Activated CD4-positive, CD25-positive, alpha-beta regulatory T cell (primary cell): ENCODE results near the gene H3-3A.
A peak's percentile ranks its signal among the peaks of the same experiment; 100 is the strongest.

ENCODE experiments used
- DNase-seq, 4 experiments: peaks; one replicate each; lab custom pipeline; 2025; lab: John Stamatoyannopoulos, UW

Gene H3-3A

DNA sequence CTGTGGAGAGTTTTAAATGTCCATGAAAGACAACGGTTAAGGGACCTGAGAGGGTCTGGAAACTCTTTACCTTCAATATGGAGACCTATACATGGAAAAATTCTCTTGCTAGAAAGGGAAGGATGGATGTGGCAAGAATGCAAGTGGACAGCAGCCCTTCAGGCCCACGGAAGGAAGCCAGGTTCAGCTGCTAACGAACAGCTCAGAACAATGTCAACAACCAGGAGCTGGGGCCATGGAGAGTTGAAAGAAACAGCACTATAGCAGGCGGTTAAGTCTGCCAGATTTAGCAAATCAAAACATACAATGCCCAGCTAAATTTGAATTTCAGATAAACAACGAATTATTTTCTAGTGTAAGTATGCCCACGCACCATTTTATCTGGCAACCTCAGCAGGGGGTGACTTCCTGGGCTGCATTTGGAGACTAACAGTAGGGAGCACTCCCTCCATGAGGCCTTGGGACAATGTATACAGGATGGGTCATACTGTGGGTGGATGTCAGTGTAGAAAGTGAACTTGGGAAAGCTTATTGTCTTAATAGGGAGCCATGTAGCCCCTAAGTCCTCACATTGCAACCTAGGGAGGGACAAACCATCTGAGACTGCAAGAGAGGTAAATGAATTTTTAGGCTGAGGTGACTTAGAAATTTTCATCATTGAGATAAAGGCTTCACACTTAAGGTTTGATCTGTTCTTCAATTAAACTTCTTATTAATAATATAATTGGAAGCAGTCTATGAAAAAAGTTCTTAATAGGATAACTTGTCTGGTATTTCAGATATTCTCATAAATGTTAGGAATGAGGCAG, 7.8 kb upstream of the H3-3A start:
- no peak for DNase-seq

- DNase-seq = no peak
Measured at GRCh38 chr1:226059709-226060108, 2.8 kb upstream of the H3-3A start.

DNA sequence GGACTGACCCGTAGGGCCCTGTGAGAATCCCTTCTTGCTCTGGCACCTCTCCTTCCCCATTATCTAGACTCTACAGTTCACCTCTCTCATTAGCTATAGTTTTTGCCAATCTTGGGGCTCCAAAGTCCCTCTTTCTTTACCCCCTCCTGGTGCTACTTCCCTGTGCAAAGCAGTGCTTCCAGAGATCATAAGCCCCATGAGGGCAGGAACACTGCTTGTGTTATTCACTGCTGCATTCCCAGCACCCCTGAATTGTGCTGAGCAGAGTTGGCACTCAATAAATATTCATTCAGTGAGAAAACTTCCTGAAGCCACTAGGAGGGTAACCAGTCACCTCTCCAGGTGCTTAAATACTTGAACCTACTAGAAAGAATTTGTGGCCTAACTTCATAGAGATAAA, 2.1 kb upstream of the H3-3A start:
- DNase-seq = no peak

DNA sequence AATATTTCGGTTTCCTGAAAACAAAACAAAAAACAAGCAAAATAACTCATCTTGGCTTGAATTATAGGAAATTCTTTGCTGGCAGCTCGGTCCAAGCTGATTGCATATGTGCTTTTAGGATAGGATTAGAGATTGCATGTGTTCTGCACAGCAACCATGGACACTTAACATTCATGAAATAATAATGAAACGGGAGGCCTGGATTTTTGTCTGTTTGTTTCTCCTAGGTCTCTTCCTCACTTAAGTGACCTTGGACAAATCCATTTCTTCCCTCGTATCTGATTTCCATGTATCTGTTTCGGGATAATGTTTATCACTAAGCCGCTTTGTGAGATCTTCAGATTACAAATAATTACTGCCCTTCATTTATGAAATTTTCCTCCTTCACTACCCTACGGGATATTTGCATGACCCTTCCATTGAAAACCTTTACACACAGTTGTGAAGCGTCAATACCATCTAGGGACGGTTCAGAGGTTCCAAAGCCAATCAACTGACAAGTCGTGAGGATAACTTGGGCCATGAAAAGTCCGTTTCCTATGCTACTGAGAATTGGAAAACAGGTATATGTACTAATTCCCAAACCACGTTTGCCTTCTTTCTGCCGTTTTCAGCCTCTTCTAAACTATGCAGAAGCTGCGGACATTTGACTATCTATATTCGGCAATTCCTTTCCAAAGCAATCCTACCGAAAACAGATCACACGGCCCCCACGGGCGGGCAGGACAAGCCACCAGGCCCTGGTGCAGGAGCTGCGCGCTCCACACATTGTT, 1.3 kb upstream of the H3-3A start:
- no peak for DNase-seq

- DNase-seq = peak in 2 of 4 experiments; percentile 40 to 84
Measured at GRCh38 chr1:226061841-226062557, 517 bp upstream of the H3-3A start.

DNA sequence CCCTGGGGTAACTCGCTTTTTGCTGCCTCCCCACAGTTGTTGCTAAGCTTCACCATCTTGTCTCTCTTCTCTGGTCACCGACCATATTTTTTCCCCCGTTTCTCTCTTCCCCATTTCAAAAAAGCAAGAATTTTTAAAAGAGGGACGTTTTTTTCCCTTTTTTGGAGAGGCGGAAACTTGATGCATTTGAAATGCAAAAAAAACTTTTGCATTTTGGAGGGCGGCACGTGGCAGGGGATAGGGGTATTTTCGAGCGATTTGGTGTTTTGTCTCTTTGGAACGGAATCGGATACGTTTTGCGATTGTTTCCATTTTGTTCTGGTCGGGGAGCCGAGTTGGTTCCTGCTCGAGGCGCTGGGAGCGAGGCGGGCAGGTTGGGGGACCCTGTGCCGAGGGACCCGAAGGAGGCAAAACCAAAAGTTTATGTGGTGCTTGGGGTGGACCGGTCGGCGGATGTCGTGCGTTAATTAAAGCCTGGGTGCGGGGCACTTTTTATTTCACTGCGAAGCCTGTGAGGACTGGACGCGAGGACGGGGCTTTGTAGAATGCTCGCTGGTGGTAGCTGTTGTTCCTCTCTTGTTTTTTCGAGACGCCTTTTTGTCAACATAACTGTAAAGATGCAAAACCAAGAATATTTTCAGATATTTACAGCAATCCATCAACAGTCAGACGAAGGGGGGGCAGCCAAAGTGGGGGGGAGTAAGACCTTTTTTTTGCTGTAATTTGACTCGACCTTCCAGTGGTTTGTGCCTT, 884 bp downstream of the H3-3A start:
- peak in 3 of 4 experiments; percentile 15 to 34 (median 28) for DNase-seq

GRCh38 chr1:226063977-226064815, 1.7 kb downstream of the H3-3A start:
- no peak for DNase-seq

DNA sequence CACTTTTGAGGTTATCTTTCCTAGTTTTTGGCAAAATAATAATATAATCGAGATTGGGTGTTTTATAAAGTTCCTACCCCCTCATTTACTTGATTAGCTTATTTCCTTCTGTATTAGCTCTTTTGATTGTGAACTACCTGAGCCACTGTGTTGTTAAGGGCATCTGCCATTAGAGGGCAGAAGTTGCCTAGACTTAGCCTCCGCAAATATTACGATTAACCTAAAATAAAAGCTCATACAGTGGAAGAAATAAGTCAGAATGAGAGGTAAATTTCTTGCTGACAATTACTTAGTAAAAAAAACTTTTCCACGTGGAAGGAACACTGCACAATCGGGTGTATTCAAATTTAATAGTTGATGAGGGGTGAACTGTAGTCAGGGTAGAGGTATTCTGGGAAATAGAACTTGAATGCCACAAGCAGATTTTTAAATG, 2.3 kb downstream of the H3-3A start:
- DNase-seq = no peak

DNA sequence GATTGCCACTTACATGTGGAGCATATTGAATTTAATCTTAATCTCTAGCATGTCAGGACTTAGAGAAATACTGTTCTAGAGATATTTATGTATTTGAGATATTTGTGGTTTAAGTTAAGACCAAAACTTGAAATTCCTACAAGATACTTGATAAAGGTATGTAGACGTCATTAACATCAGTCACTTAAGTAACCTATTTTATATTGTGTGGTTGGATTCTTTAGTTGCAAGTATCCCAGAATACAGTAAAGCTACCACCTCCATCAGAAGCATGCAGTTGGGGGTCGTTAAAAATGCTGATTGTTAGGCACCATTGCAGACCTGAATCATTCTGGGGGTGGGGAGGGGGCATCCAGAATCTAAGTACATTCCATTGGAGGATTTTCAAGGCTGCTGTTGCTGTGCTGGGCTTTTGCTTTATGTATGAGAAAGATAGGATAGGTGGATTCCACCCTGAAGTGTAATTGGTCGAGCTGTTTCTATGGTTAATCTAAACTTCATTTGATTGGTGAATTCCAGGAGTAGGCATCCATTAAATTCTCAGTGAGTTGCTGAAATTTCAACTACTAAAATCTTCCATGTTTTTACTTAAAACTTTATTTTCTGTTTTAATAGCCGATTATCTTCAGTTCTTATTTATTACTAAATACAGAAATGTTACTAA, 4.0 kb downstream of the H3-3A start:
- DNase-seq = no peak

DNA sequence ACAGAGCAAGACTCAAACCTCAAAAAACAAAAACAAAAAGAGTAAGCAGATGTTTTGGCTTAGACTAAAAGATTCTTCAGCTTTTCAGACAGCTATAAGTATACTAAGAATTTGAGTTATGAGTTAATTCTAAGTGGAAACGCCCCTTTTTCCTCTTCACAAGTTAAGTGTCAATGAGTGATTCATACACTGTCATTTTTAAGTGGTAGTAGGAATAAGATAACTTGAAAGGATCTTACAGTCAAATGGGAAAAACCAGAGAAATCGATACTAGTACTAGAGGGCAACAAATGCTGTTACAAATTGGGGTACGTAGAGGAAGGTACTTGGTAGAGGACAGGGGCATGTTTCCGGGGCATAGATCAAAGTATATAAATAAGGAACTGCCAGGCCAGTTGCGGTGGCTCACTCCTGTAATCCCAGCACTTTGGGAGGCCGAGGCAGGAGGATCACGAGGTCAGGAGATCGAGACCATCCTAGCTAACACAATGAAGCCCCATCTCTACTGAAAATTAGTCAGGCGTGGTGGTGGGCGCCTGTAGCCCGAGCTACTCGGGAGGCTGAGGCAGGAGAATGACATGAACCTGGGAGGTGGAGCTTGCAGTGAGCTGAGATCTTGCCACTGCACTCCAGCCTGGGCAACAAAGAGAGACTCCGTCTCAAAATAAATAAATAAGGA, 7.4 kb downstream of the H3-3A start:
- no peak for DNase-seq

DNA sequence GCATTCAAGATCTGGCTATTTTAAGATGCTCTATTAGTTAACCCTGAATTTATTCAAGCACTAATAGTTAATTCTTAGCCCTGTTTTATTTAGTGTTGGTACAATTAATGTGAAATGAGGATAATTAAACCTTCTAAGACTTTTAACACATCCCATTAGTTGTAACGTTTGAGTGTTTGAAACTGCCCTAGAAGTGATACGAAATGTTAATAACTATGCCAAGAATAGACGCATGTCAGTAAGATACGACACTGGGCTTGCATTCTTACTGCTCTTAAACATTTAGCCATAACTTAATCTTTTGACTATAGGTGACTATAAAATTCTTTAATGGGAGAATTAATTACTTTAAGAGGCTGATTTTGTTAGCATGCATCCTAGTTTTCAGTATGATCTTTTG, 9.8 kb downstream of the H3-3A start:
- no peak for DNase-seq

GRCh38 chr1:226073184-226073950, 10.9 kb downstream of the H3-3A start:
- no peak for DNase-seq

DNA sequence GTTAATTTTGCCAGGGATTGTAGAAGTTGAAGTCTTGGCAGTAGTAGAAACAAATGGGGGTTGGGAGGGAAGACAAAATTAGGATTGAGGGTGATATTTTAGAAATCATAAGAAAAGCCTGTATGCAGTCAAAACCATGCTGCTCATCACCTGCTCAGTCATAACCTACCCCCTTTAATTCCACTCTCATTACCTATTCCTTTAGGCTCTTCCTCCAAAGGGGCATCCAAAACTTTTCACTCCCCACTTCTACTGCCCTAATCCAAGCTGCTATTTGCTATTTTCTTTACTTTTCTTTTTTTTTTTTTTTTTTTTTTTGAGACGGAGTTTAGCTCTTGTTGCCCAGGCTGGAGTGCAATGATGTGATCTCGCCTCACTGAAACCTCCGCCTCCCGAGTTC, 11.5 kb downstream of the H3-3A start:
- no peak for DNase-seq

GRCh38 chr1:226076378-226076777, 13.9 kb downstream of the H3-3A start:
- no peak for DNase-seq

DNA sequence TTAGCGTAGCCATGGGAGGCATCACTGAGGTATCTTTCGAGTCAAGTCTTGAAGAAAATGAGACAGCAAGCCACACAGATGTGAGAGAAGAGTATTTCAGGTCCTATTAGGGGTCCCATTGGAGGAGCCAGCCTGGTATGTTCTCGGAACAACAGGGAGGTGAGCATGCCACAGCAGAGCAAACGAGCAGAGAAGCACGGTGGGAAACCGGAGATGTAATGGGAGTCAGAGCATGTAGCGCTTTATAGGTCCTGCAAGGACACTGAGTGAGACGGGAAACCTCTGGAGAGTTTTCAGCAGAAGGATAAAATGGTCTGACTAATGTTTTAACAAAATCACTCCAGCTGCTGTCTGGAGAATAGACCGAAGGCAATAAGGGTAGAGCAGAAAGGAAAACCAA, 15.9 kb downstream of the H3-3A start:
- no peak for DNase-seq

- DNase-seq = no peak
Measured at GRCh38 chr1:226082587-226082917, 20.0 kb downstream of the H3-3A start.

DNA sequence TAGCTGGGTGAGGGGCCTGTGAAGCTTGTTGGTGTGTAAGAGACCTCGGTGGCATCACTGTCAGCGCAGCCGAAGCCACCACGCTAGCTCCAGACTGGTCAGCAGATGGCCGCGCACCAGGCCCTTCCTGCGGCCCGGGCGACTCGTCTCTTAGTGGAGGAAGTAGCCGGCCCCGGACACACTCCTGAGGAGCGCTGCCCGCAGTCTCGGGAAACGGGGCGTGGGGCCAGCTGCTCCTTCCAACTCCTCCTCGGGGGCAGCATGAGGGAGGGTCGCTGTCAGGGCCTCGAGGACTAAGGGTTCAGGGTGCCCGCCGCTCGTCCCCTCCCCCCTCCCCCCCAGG, 20.4 kb downstream of the H3-3A start:
- DNase-seq = no peak

DNA sequence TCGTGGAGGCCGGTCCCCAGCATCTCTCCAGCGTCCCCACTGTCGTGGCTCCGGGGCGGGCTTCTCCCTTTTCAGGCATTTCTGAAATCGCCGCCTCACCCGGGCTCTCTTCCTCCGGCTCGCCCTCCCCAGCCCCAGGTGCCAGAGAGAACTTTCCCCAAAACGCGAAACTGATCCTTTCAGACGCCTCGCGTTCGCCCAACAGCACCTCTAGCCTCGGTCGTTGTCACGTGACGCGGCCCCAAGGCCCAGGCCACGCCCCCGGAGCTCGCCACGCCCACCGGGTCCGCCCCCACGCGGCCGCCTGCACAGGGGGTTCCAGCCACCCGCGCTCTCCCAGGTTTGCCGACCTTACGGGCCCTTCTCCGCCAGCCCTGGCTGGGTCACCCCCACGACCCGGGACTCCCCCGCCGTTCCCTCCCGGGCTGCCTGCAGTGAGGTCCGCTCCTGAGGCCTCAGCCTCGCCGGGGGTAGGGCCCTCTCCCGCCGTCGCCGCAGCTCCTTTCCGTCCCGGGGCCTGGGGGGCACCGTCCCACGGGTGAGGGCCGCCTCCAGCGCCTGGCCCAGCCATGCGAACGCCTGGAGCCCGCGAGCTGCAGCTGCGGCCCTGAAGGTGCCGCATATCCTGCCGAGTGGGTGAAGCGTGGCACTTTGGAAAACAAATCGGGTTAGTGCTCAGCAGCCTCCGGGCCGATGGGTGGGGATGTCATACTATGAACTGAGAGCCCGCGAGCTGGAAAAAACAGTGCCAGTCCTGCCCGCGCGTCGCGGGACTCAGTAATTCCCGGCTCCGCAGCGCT, 21.0 kb downstream of the H3-3A start:
- DNase-seq = peak; percentile 80 to 88 (median 82)
